Endothelial cell (in vitro differentiated cells): Measurements from ENCODE around the gene PCNX3. TPM values are rescaled to one million over a fixed set of nuclear protein-coding genes. Genes with fewer than 3 reads are reported as not detected.

Source experiments
- DNase-seq: peaks from one replicate; pipeline ENCODE4 v3.0.0; 2021; ENCODE audit warnings: low spot score
- H3K27ac Mint-ChIP-seq: one replicate; pipeline ENCODE4 v1.8.0; 2021; ENCODE audit warnings: mixed read lengths, inconsistent platforms; ENCODE audit not compliant: unreplicated experiment
- H3K27me3 Mint-ChIP-seq: one replicate; pipeline ENCODE4 v1.8.0; 2021; ENCODE audit warnings: mild to moderate bottlenecking, moderate library complexity, mixed read lengths, inconsistent platforms; ENCODE audit not compliant: unreplicated experiment
- H3K36me3 Mint-ChIP-seq: one replicate; pipeline ENCODE4 v1.8.0; 2021; ENCODE audit warnings: mild to moderate bottlenecking, low read depth, mixed read lengths, inconsistent platforms; ENCODE audit not compliant: unreplicated experiment
- H3K4me1 Mint-ChIP-seq: one replicate; pipeline ENCODE4 v1.8.0; 2021; ENCODE audit warnings: mild to moderate bottlenecking, mixed read lengths, inconsistent platforms; ENCODE audit not compliant: unreplicated experiment
- H3K4me3 Mint-ChIP-seq: one replicate; pipeline ENCODE4 v1.8.0; 2021; ENCODE audit warnings: mild to moderate bottlenecking, mixed read lengths, inconsistent platforms; ENCODE audit not compliant: unreplicated experiment
- H3K9me3 Mint-ChIP-seq: one replicate; pipeline ENCODE4 v1.8.0; 2021; ENCODE audit warnings: mixed read lengths, inconsistent platforms; ENCODE audit not compliant: unreplicated experiment
- total RNA-seq: library from RNA; stranded (reverse); fragmentation: NEBNext Ultra II Directional; extraction: Animal tissue kit (Norgen Biotek cat#: 25700); gene quantifications from one replicate; pipeline ENCODE4 v1.2.1, GENCODE V29; 2021; ENCODE audit not compliant: unreplicated experiment
- TF ChIP-seq, protein P1 (sequence below): fragments of 200-600 bp; sonication (generic); IDR thresholded peaks from one replicate; pipeline ENCODE4 v1.5.0; 2021; ENCODE audit warnings: antibody characterized with exemption; ENCODE audit not compliant: unreplicated experiment

Gene PCNX3
- total RNA-seq, 1 donor from 2014 or later = 76.1 TPM

DNA sequence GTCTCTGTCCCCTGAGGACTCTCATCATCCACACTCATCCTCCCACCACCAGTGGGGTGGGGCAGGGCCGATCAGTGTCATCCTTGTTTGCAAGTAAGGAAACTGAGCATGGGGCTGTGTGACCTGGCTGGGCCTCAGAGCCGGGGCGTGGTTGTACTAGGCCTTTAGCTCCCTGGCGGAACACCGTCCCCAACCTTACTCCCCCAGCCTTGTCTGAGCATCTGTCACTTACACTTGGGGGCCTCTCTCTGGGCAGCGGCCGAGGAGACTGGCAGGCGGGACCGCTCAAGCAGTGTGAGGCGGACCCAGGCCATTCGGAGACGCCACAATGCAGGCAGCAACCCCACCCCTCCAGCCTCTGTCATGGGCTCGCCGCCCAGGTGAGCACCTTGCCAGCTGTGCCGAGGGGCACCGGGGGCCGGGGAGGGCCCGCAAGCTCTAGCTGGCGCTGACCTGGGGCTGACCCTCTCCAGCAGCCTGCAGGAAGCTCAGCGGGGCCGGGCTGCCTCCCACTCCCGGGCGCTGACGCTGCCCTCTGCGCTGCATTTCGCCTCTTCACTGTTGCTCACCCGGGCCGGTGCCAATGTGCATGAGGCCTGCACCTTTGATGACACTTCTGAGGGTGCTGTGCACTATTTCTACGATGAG lies 3.8 kb downstream of the PCNX3 start:
- H3K9me3 Mint-ChIP-seq = no peaks in the 10 kb centered on the region
- DNase-seq = no peak
- no peak overlapping the region for H3K27ac Mint-ChIP-seq
- TF ChIP-seq, protein P1, sequence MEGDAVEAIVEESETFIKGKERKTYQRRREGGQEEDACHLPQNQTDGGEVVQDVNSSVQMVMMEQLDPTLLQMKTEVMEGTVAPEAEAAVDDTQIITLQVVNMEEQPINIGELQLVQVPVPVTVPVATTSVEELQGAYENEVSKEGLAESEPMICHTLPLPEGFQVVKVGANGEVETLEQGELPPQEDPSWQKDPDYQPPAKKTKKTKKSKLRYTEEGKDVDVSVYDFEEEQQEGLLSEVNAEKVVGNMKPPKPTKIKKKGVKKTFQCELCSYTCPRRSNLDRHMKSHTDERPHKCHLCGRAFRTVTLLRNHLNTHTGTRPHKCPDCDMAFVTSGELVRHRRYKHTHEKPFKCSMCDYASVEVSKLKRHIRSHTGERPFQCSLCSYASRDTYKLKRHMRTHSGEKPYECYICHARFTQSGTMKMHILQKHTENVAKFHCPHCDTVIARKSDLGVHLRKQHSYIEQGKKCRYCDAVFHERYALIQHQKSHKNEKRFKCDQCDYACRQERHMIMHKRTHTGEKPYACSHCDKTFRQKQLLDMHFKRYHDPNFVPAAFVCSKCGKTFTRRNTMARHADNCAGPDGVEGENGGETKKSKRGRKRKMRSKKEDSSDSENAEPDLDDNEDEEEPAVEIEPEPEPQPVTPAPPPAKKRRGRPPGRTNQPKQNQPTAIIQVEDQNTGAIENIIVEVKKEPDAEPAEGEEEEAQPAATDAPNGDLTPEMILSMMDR = no peak
- peak overlapping the region; percentile 73 for H3K4me3 Mint-ChIP-seq
- peaks cover 29% of the 10 kb centered on the region for H3K36me3 Mint-ChIP-seq
- peaks cover 8% of the 10 kb centered on the region for H3K4me1 Mint-ChIP-seq
- peaks cover 28% of the 10 kb centered on the region for H3K27me3 Mint-ChIP-seq

DNA sequence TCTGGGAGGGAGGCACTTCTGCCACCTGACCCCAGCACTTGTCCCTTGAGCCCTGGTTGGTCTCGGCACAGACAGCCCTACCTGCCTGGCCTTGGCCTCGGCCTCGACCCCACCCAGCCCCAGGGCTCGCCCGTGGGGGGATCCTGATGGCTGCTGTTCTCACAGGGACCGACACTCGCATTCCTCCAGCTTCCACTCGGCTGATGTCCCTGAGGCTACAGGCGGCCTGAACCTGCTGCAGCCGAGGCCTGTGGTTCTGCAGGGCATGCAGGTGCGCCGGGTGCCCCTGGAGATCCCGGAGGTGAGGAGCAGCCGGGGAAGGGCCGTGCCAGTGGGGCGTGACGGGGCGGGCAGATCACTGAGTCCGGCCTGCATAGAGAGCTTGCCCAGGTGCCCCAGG lies 5.1 kb downstream of the PCNX3 start:
- H3K27me3 Mint-ChIP-seq = peaks cover 17% of the 10 kb centered on the region
- TF ChIP-seq, protein P1 = no peak
- no peak for DNase-seq
- H3K4me3 Mint-ChIP-seq = no peak overlapping the region
- H3K4me1 Mint-ChIP-seq = peaks cover 8% of the 10 kb centered on the region
- H3K27ac Mint-ChIP-seq = no peak overlapping the region
- H3K9me3 Mint-ChIP-seq = no peaks in the 10 kb centered on the region
- peaks cover 29% of the 10 kb centered on the region for H3K36me3 Mint-ChIP-seq

DNA sequence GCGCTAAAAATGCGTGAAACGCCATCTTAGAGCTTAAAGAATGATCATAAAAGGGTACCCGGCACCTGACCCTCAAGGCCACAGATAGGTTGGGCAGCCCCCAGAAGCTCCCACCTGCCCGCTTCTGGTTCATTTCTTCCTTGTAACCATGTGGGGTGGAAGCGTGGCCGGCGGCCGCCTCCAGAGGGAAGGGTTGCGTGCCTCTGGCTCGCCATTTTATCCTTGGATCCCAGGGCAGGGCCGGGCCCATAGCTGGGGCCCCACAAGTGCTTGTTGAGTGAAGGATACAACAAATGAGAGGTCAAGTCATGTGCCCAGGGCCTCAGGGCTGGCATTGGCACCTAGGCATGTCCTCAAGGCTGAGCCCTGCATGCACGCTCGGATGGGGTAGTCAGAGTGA lies 5.9 kb downstream of the PCNX3 start:
- peaks cover 16% of the 10 kb centered on the region for H3K27me3 Mint-ChIP-seq
- no peak for DNase-seq
- peak overlapping the region; percentile 60 for H3K4me3 Mint-ChIP-seq
- peaks cover 31% of the 10 kb centered on the region for H3K36me3 Mint-ChIP-seq
- peaks cover 6% of the 10 kb centered on the region for H3K4me1 Mint-ChIP-seq
- H3K9me3 Mint-ChIP-seq = no peaks in the 10 kb centered on the region
- TF ChIP-seq, protein P1 = no peak
- peak overlapping the region; percentile 37 for H3K27ac Mint-ChIP-seq

- Mint-ChIP-seq H3K27ac (no peak overlapping the region), H3K4me3 (peak overlapping the region; percentile 60), H3K4me1 (peaks cover under 1% of the 10 kb centered on the region), H3K36me3 (peaks cover 31% of the 10 kb centered on the region), H3K27me3 (peaks cover 13% of the 10 kb centered on the region), H3K9me3 (no peaks in the 10 kb centered on the region)
- no peak for DNase-seq
- TF ChIP-seq, protein P1 = no peak
Measured at GRCh38 chr11:65622011-65622410, 6.4 kb downstream of the PCNX3 start.

DNA sequence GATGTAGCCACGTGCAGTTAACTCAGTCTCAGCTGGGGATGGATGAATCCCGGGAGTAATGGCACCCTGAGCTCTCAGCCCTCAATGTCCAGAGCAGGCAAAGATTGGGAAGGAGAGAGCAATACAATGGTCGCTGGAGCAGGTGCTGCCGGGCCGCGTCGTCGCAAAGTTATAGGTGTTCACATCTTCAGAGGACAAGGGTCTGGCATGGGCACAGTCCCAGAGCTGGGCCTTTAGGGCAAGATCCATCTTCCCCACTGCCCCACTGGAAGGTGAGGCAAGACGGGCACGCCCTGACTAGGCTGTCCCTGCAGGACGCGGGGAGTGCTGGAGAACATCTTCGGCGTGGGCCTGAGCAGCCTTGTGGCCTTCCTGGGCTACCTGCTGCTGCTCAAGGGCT lies 7.6 kb downstream of the PCNX3 start:
- Mint-ChIP-seq H3K4me1 (no peaks in the 10 kb centered on the region), H3K27ac (no peak overlapping the region), H3K27me3 (peaks cover 12% of the 10 kb centered on the region), H3K4me3 (no peak overlapping the region), H3K36me3 (peaks cover 32% of the 10 kb centered on the region), H3K9me3 (no peaks in the 10 kb centered on the region)
- TF ChIP-seq, protein P1 = no peak
- no peak for DNase-seq
